ENCODE results near the gene VASN.

Gene VASN

DNA sequence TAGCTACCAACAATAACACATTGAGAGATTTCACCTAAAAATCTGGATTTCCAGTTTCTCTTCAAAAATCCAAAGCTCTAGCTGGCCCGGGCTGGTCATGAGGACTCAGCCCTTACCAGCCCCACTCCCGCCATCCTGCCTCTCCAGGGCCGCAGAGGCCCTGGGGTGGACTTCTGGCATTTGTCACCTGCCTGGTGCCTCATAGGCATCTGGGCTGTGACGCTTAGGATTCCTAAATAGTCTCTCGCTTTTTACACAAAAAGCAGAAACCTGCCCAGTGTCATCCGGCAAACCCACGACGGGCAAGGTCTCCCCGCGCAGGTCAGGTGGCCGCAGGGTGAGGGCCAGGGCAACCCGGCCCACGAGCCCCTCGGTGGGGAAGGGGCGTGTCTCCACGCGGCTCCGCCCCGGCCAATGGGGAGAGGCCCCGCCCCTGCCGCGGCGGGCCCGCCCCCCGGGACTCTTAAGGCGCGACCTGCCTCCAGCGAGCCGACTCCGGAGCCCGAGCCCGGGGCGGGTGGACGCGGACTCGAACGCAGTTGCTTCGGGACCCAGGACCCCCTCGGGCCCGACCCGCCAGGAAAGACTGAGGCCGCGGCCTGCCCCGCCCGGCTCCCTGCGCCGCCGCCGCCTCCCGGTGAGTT lies at the start of gene VASN:
Gene VASN, plus strand, starts transcription at position 492 of the 644 bp plus-strand sequence. CDS start 9,030 bp downstream, outside the sequence.
- TF ChIP-seq, protein P1, sequence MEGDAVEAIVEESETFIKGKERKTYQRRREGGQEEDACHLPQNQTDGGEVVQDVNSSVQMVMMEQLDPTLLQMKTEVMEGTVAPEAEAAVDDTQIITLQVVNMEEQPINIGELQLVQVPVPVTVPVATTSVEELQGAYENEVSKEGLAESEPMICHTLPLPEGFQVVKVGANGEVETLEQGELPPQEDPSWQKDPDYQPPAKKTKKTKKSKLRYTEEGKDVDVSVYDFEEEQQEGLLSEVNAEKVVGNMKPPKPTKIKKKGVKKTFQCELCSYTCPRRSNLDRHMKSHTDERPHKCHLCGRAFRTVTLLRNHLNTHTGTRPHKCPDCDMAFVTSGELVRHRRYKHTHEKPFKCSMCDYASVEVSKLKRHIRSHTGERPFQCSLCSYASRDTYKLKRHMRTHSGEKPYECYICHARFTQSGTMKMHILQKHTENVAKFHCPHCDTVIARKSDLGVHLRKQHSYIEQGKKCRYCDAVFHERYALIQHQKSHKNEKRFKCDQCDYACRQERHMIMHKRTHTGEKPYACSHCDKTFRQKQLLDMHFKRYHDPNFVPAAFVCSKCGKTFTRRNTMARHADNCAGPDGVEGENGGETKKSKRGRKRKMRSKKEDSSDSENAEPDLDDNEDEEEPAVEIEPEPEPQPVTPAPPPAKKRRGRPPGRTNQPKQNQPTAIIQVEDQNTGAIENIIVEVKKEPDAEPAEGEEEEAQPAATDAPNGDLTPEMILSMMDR (IDR thresholded peaks at IDR 0.05; ENCODE audit: control insufficient read depth, extremely low read depth, insufficient read depth): no peak
- no peak for DNase-seq (ENCODE audit: low read depth)
- peak within 1 kb of the TSS; percentile 96 for H3K4me3 ChIP-seq (ENCODE audit: low read depth, low read length)

DNA sequence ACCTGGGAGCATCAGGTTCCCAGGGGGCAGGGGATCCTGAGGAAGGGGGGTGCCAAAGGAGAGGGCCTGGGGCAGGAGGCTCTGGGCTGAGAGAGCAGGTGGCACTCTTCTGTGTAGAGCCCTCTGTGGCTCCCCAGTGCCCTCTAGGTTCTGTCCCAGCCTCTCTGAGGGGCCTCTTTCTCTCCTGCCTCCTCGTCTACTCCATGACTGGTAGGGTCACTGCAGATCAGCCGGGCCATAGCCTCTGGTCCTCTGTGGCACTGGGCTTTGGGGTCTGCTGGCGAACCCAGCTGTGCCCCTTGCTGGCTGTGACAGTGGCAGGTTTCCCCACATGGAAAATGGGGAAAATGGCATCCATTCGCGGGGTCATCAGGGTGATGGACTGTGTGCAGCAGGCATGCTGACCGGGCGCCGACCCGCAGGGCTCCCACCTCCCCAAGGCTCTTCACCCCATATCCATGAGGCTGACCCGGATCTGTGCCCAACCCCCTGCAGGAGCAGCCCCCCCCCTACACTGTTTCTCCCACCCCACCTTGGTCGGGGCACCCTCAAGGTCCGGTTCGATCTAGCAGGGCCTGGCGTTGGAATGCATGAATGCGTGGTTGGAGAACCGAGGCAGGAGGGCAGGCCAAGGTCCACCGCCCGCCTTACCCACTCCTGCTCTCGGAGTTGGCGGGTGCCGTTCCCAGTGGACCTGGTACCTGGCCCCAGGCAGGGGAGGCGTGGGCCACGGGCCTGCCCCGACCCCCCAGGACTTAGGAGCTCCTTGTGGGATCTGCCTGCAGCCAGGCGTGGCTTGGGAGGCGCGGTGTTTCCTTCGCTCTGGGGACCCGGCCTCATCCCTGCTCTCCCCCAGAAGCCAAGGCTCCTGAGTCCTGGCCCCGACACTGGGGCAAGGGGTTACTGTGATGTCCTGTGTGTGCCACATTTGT lies 49.3 kb upstream of the VASN start:
- TF ChIP-seq, protein P1 (IDR thresholded peaks at IDR 0.05; ENCODE audit: control insufficient read depth, extremely low read depth, insufficient read depth): no peak
- no peak overlapping the region for H3K4me3 ChIP-seq (ENCODE audit: low read depth, low read length)

DNA sequence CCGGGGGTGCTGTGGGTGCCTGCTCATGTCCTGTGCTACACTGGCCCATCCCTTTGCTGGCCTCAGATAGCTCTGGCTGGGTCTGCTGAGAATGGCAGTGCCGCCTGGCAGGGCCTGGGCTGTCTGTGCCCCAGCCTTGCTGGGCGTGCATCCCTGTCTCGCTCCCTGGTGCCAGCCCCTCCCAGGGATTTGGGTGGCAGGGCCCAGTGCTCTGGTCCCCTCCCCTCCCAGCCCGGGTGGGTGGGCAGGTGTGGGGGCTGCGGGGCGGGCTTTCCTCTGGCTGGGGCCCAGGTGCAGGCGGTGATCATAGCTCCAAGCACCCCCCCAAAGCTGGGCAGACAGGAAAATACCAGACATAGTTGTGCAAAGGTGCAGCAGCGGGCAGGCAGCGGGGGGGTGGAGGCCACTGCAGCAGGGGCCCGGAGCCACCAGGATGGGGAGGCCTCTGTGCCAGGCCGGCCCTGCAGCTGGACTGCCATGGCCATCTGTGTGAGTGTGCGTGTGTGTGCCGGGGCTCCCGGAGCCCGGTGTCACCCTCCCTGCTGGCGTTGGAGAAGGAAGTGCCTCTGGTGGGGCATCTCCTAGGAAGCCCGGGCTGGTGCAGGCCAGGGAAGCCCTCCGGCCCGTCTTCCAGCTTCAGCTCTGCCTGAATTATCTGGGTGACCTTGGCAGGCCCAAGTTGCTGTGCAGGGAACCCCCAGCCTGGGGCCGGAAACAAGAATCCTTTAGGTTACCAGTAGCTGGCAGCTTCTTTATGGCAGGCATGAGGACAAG lies 48.4 kb upstream of the VASN start:
- no peak for DNase-seq (ENCODE audit: low read depth)
- no peak overlapping the region for H3K4me3 ChIP-seq (ENCODE audit: low read depth, low read length)
- TF ChIP-seq, protein P1 (IDR thresholded peaks at IDR 0.05; ENCODE audit: control insufficient read depth, extremely low read depth, insufficient read depth): no peak

More for the DNA sequence above, 49.3 kb upstream of the VASN start:
- no peak for DNase-seq (ENCODE audit: low read depth)

DNA sequence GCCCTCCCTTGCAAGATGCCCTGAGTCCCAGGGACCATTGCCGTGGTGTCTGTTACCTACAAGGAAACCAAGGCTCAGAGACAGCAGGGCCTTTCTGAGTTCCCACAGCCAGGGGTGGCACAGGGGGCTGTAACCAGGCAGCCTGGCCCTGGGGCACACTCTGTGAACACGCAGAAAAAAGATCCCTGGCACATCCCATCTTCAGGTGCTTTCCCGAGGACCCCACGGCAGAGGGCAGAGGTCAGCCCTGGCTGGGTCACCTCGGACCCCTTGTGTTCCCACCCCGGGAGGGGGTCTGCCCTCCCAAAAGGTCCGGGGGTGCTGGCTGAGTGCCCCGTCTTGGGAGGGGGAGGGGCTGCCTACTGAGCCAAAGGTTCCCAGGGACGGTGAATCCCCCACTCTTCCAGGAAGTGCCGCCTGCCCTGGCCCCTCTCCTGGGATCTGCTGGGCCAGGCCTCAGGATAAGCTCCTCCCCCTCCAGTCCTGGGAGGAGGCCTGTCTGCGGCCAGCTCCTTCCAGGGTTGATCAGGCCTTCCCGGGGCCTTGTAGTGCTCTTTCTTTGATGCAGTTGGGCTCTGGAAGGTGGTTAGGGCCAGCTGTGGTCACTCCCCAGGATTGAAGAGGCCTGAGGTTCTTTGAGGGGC lies 47.7 kb upstream of the VASN start:
- DNase-seq (ENCODE audit: low read depth): no peak
- H3K4me3 ChIP-seq (ENCODE audit: low read depth, low read length): no peak overlapping the region
- TF ChIP-seq, protein P1 (IDR thresholded peaks at IDR 0.05; ENCODE audit: control insufficient read depth, extremely low read depth, insufficient read depth): no peak

DNA sequence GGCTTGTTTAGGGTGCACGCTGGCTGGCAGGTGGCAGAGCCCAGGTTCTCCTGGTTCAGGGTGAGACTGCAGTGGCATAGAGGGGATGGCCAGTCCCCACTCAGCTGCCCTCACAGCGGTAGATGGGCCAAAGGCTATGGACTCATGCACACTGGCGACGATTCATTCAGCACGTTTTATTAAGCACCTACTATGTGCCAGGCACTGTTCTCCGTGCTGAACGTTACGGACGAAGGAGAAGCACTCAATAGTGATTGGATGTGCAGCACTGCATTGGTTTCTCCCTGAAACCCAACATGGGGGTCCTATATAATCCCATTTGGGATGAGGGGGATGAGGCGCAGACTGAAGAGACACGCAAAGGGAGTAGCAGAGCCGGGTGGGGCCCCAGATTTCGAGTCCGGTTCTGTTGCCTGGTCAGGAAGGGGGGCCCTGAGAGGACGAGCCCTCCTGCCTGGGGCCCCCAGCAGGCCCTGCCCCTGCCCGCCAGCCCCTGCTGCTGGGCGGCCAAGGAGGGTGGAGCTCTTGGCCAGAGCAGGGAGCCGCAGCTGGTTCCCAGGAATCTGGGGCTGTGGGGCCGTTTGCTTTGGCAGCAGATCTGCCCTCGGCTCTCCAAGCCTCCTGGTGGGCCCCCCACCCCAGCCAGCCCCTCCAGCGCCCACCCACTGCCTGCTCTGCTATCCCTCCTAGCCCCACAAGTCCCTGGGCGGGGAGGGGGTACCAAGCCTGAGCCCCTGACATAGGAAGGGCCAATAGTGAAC lies 47.0 kb upstream of the VASN start:
- DNase-seq (ENCODE audit: low read depth): no peak
- no peak overlapping the region for H3K4me3 ChIP-seq (ENCODE audit: low read depth, low read length)
- TF ChIP-seq, protein P1 (IDR thresholded peaks at IDR 0.05; ENCODE audit: control insufficient read depth, extremely low read depth, insufficient read depth): no peak

Data from LNCaP clone FGC (cell line).